Breast epithelium (tissue), 4 donors: ENCODE data around the gene ADRB2. TPM values are rescaled to one million over a fixed set of nuclear protein-coding genes. Genes with fewer than 3 reads are reported as not detected.
A peak's percentile ranks its signal among the peaks of the same experiment; 100 is the strongest.

Experiments
- DNase-seq, 2 donors: peaks; one replicate each; pipeline ENCODE4 v3.0.0-alpha.2; 2019; ENCODE audit warnings: low spot score in 2 of 2
- H3K27ac ChIP-seq, 2 donors: fragments of 200-600 bp; sonication (generic) in 1 of 2; one replicate each; pipeline ENCODE4 v1.5.1; 2016 to 2019; ENCODE audit warnings: mild to moderate bottlenecking in 1 of 2
- H3K27me3 ChIP-seq, 2 donors: fragments of 200-600 bp; sonication (generic) in 1 of 2; one replicate each; pipeline versions ENCODE4 v1.5.1 to v1.6.0; 2017 to 2019; ENCODE audit warnings: control low read depth in 1 of 2, mild to moderate bottlenecking in 1 of 2
- H3K36me3 ChIP-seq: fragments of 200-600 bp; one replicate; pipeline ENCODE4 v1.5.1; 2019
- H3K4me1 ChIP-seq, 2 donors: fragments of 200-600 bp; sonication (generic); one replicate each; pipeline ENCODE4 v1.5.1; 2016 to 2019; ENCODE audit warnings: control low read depth in 1 of 2
- H3K4me3 ChIP-seq, 3 donors: fragments of 200-600 bp; sonication (generic); 1 replicate in 2 of 3; 2 replicates in 1 of 3; pipeline ENCODE4 v1.5.1; 2016 to 2019; ENCODE audit warnings: mild to moderate bottlenecking in 3 of 3, moderate library complexity in 2 of 3
- H3K9me3 ChIP-seq, 2 donors: fragments of 200-600 bp; sonication (generic) in 1 of 2; one replicate each; pipeline ENCODE4 v1.5.1; 2016 to 2019; ENCODE audit warnings: control low read depth in 1 of 2
- POLR2A ChIP-seq: fragments of 450-650 bp; IDR thresholded peaks from one replicate; pipeline ENCODE4 v1.6.1; 2016; ENCODE audit warnings: antibody characterized with exemption, mild to moderate bottlenecking, moderate library complexity
- POLR2AphosphoS5 ChIP-seq, 3 donors: sonication (generic); formaldehyde crosslinking; IDR thresholded peaks; one replicate each; pipeline ENCODE4 v1.6.1; 2017; ENCODE audit warnings: antibody characterized with exemption in 3 of 3
- intact Hi-C: fragments of 100-400 bp; cut with DNase I; formaldehyde crosslinking; loops from one replicate; pipeline ENCODE4 v1.15.1; 2023; ENCODE audit warnings: low total_unique reads
- total RNA-seq, 3 donors: library from RNA; depleted of rRNA; stranded (reverse); fragments of >200 nt; gene quantifications; one replicate each; pipeline ENCODE4 v1.1.0, GENCODE V29; 2016
- TF ChIP-seq, protein P1 (sequence below), 3 donors: fragments of 450-650 bp; IDR thresholded peaks; one replicate each; pipeline ENCODE4 v1.5.1; 2016 to 2017; ENCODE audit warnings: antibody characterized with exemption in 3 of 3, mild to moderate bottlenecking in 3 of 3, moderate library complexity in 3 of 3

The ADRB2 gene
- total RNA-seq, 3 donors from 2014 or later, result 9.5 to 41.3 (median 26.4) TPM

DNA sequence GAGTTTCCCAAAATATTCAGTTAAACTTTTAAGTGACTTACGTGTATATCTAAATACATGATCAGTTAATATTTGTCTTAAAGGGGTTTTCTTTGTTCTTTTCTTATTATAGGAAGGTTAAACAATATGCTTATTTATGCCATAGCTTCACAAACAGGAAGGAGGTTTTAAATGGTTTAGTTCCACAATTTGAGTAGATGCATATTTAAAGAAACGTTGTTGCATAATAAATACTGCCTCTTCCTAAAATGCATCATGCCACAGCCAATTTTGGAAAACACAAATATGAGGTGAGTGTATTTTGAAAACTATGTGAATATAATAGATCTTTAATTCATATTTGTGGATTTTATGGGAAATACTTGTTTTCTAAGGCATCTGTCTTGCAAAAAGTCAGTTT, 2.5 kb upstream of the ADRB2 start:
- TF ChIP-seq POLR2A, result no peak
- intact Hi-C loops, result loop anchor here (10.0 kb wide), 1 partner anchor 141 kb away; no protein-coding TSS in a partner anchor

DNA sequence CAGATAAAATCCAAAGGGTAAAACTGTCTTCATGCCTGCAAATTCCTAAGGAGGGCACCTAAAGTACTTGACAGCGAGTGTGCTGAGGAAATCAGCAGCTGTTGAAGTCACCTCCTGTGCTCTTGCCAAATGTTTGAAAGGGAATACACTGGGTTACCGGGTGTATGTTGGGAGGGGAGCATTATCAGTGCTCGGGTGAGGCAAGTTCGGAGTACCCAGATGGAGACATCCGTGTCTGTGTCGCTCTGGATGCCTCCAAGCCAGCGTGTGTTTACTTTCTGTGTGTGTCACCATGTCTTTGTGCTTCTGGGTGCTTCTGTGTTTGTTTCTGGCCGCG, 727 bp upstream of the ADRB2 start:
- intact Hi-C loops, result loop anchor here (10.0 kb wide), 1 partner anchor 139 kb away; no protein-coding TSS in a partner anchor
- Histone ChIP-seq H3K4me3 (peak overlapping the region; percentile 56 to 81 (median 57)), H3K27me3 (no peaks in the 10 kb centered on the region), H3K36me3 (no peaks in the 10 kb centered on the region), H3K27ac (peak overlapping the region; percentile 90 to 95), H3K9me3 (no peaks in the 10 kb centered on the region), H3K4me1 (no peaks in the 10 kb centered on the region)
- TF ChIP-seq POLR2AphosphoS5 (IDR thresholded peaks at IDR 0.05), result no peak
- TF ChIP-seq, protein P1, sequence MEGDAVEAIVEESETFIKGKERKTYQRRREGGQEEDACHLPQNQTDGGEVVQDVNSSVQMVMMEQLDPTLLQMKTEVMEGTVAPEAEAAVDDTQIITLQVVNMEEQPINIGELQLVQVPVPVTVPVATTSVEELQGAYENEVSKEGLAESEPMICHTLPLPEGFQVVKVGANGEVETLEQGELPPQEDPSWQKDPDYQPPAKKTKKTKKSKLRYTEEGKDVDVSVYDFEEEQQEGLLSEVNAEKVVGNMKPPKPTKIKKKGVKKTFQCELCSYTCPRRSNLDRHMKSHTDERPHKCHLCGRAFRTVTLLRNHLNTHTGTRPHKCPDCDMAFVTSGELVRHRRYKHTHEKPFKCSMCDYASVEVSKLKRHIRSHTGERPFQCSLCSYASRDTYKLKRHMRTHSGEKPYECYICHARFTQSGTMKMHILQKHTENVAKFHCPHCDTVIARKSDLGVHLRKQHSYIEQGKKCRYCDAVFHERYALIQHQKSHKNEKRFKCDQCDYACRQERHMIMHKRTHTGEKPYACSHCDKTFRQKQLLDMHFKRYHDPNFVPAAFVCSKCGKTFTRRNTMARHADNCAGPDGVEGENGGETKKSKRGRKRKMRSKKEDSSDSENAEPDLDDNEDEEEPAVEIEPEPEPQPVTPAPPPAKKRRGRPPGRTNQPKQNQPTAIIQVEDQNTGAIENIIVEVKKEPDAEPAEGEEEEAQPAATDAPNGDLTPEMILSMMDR (IDR thresholded peaks at IDR 0.05), result no peak
- TF ChIP-seq POLR2A, result no peak
- DNase-seq, result peak in 1 of 2 donors; percentile 66

More for the DNA sequence above, 2.5 kb upstream of the ADRB2 start:
- Histone ChIP-seq H3K4me3 (no peak overlapping the region), H3K27me3 (no peaks in the 10 kb centered on the region), H3K4me1 (no peaks in the 10 kb centered on the region), H3K27ac (no peak overlapping the region), H3K9me3 (no peaks in the 10 kb centered on the region), H3K36me3 (no peaks in the 10 kb centered on the region)
- no peak for DNase-seq

DNA sequence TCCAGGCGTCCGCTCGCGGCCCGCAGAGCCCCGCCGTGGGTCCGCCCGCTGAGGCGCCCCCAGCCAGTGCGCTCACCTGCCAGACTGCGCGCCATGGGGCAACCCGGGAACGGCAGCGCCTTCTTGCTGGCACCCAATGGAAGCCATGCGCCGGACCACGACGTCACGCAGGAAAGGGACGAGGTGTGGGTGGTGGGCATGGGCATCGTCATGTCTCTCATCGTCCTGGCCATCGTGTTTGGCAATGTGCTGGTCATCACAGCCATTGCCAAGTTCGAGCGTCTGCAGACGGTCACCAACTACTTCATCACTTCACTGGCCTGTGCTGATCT, 294 bp downstream of the ADRB2 start:
- Histone ChIP-seq H3K27ac (peak overlapping the region; percentile 90 to 95), H3K27me3 (no peaks in the 10 kb centered on the region), H3K9me3 (no peaks in the 10 kb centered on the region), H3K36me3 (no peaks in the 10 kb centered on the region), H3K4me3 (peak overlapping the region; percentile 56 to 81 (median 57)), H3K4me1 (no peaks in the 10 kb centered on the region)
- peak in 1 of 2 donors; percentile 34 for DNase-seq
- intact Hi-C loops, result loop anchor here (10.0 kb wide), 1 partner anchor 138 kb away; no protein-coding TSS in a partner anchor
- TF ChIP-seq, protein P1 (IDR thresholded peaks at IDR 0.05), result no peak
- TF ChIP-seq POLR2A (no peak), POLR2AphosphoS5 (IDR thresholded peaks at IDR 0.05) (no peak)

DNA sequence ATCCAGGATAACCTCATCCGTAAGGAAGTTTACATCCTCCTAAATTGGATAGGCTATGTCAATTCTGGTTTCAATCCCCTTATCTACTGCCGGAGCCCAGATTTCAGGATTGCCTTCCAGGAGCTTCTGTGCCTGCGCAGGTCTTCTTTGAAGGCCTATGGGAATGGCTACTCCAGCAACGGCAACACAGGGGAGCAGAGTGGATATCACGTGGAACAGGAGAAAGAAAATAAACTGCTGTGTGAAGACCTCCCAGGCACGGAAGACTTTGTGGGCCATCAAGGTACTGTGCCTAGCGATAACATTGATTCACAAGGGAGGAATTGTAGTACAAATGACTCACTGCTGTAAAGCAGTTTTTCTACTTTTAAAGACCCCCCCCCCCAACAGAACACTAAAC, 1.3 kb downstream of the ADRB2 start:
- Histone ChIP-seq H3K27me3 (no peaks in the 10 kb centered on the region), H3K4me3 (peak overlapping the region; percentile 56 to 81 (median 57)), H3K27ac (peak overlapping the region; percentile 90 to 95), H3K4me1 (no peaks in the 10 kb centered on the region), H3K9me3 (no peaks in the 10 kb centered on the region), H3K36me3 (no peaks in the 10 kb centered on the region)
- no peak for DNase-seq
- no peak for TF ChIP-seq POLR2A
- TF ChIP-seq, protein P1 (IDR thresholded peaks at IDR 0.05), result no peak
- no peak for TF ChIP-seq POLR2AphosphoS5 (IDR thresholded peaks at IDR 0.05)
- intact Hi-C loops, result loop anchor here (10.0 kb wide), 1 partner anchor 137 kb away; no protein-coding TSS in a partner anchor

DNA sequence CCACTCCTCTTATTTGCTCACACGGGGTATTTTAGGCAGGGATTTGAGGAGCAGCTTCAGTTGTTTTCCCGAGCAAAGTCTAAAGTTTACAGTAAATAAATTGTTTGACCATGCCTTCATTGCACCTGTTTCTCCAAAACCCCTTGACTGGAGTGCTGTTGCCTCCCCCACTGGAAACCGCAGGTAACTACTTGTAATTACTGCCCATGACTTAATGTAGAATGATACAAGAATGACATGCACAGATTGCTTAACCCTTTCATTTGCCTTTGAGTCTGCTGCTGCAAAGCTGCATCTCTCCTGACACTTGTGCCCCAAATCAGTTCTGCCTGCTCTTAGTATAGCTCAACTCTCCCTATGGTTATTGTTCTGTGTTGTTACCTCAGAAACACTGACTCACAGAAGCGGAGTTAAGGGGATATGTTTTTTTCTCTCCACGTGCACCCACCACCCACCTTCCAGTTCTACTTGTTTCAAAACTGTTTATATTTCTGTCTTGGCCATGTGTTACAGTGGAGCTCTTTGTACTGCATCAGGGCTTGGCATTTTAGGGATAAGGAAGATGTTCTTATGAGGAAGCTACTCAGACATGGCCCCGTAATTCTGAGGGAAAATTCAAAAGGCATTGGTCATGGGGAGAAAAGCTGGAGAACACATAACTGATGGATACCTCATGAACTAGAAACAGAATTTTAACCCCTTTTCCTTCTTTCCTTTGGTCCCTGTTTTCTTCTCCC, 2.3 kb downstream of the ADRB2 start:
- H3K4me1 ChIP-seq, result no peaks in the 10 kb centered on the region
- TF ChIP-seq, protein P1 (IDR thresholded peaks at IDR 0.05), result no peak
- TF ChIP-seq POLR2A (no peak), POLR2AphosphoS5 (IDR thresholded peaks at IDR 0.05) (no peak)
- intact Hi-C loops, result loop anchor here (10.0 kb wide), 1 partner anchor 136 kb away; no protein-coding TSS in a partner anchor
- no peak for DNase-seq
- no peaks in the 10 kb centered on the region for H3K36me3 ChIP-seq
- H3K27ac ChIP-seq, result peak overlapping the region; percentile 13 to 29
- H3K9me3 ChIP-seq, result no peaks in the 10 kb centered on the region
- no peaks in the 10 kb centered on the region for H3K27me3 ChIP-seq
- H3K4me3 ChIP-seq, result peak overlapping the region; percentile 56 to 81 (median 57)
